ENCODE measurements around the gene ADAMTS2.

ADAMTS2 gene

DNA sequence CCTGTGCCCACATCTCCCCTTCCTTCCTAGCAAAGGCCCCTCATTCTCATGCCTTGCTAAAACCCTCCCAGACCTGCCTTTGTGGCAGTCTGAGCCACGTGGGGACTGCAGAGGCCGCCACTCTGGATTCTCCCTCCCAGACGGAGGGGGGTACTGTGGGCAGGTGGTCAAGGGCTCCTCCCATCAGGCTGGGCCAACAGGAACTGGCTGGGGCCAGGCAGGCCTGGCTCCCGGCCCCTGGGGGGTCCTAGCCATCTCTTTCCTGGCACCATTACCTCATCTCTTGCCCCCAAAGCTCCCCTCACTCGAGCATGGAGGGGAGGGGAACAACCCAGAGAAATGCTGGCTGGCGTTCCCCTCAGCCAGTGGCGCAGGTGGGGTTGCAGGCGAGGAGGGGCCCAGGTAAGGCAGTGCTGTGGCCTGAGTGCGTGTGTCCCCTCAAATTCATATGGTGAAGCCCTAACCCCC, 196.5 kb downstream of the ADAMTS2 start:
- ChIA-PET CTCF (no interaction called here), POLR2A (no interaction called here)
- TF ChIP-seq, protein P1, sequence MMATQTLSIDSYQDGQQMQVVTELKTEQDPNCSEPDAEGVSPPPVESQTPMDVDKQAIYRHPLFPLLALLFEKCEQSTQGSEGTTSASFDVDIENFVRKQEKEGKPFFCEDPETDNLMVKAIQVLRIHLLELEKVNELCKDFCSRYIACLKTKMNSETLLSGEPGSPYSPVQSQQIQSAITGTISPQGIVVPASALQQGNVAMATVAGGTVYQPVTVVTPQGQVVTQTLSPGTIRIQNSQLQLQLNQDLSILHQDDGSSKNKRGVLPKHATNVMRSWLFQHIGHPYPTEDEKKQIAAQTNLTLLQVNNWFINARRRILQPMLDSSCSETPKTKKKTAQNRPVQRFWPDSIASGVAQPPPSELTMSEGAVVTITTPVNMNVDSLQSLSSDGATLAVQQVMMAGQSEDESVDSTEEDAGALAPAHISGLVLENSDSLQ (IDR thresholded peaks at IDR 0.05), result no peak
- TF ChIP-seq ZNF384 (IDR thresholded peaks at IDR 0.05) (no peak), NFRKB (IDR thresholded peaks at IDR 0.05) (no peak), CTBP1 (IDR thresholded peaks at IDR 0.05; ENCODE audit: borderline replicate concordance) (no peak), SP1 (IDR thresholded peaks at IDR 0.05) (no peak), TARDBP (IDR thresholded peaks at IDR 0.05) (no peak), ELF4 (IDR thresholded peaks at IDR 0.05) (no peak), FOXA1 (IDR thresholded peaks at IDR 0.05) (no peak), ARNT (IDR thresholded peaks at IDR 0.05) (no peak), SUZ12 (IDR thresholded peaks at IDR 0.05) (no peak), BHLHE40 (IDR thresholded peaks at IDR 0.05; ENCODE audit: borderline replicate concordance) (no peak), FOXK2 (IDR thresholded peaks at IDR 0.05) (no peak), HDGF (IDR thresholded peaks at IDR 0.05; ENCODE audit: borderline replicate concordance) (no peak), FOXM1 (IDR thresholded peaks at IDR 0.05; ENCODE audit: borderline replicate concordance) (no peak)
- DNase-seq (ENCODE audit: extremely low spot score), result no peak

GRCh38 chr5:179147991-179148702, 197.1 kb downstream of the ADAMTS2 start:
- ChIA-PET POLR2A (no interaction called here), CTCF (no interaction called here)
- TF ChIP-seq FOXM1 (IDR thresholded peaks at IDR 0.05; ENCODE audit: borderline replicate concordance) (no peak), LEF1 (IDR thresholded peaks at IDR 0.05; ENCODE audit: borderline replicate concordance) (no peak), NFRKB (IDR thresholded peaks at IDR 0.05) (no peak)
- no peak for DNase-seq (ENCODE audit: extremely low spot score)

DNA sequence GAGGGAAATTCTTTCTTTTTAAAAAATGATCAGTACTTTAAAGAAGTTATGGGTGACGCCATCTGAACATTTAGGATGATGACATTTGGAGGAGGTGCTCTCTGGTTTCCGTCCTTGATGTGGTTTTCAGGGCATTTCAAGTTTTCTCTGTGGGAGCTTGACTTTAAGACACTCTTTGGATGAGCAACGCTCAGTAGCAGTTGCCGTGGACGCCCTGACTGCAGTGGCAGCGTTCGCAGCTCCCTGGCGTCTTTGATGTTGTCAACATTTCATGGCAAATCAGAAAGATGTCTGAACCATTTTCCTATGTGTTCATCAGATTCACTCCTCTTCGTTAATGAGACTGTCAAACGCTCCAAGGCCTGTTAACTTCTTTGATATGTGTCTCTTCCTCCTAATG, 199.0 kb downstream of the ADAMTS2 start:
- DNase-seq (ENCODE audit: extremely low spot score), result no peak
- CTCF ChIA-PET, result no interaction called here
- TF ChIP-seq FOXK2 (IDR thresholded peaks at IDR 0.05), result no peak
- TF ChIP-seq L3MBTL2 (conservative IDR thresholded peaks at IDR 0.05), result no peak
- no peak for TF ChIP-seq HDGF (IDR thresholded peaks at IDR 0.05; ENCODE audit: borderline replicate concordance)
- no peak for TF ChIP-seq SUZ12 (IDR thresholded peaks at IDR 0.05)
- TF ChIP-seq NFRKB (IDR thresholded peaks at IDR 0.05), result no peak
- no peak for TF ChIP-seq FOXM1 (IDR thresholded peaks at IDR 0.05; ENCODE audit: borderline replicate concordance)
- no peak for TF ChIP-seq ZNF384 (IDR thresholded peaks at IDR 0.05)
- TF ChIP-seq BHLHE40 (IDR thresholded peaks at IDR 0.05; ENCODE audit: borderline replicate concordance), result no peak
- no peak for TF ChIP-seq LEF1 (IDR thresholded peaks at IDR 0.05; ENCODE audit: borderline replicate concordance)
- no peak for TF ChIP-seq ARNT (IDR thresholded peaks at IDR 0.05)
- TF ChIP-seq TARDBP (IDR thresholded peaks at IDR 0.05), result no peak
- TF ChIP-seq, protein P1 (IDR thresholded peaks at IDR 0.05), result no peak
- TF ChIP-seq SP1 (IDR thresholded peaks at IDR 0.05), result no peak
- no peak for TF ChIP-seq CTBP1 (IDR thresholded peaks at IDR 0.05; ENCODE audit: borderline replicate concordance)
- POLR2A ChIA-PET, result no interaction called here

DNA sequence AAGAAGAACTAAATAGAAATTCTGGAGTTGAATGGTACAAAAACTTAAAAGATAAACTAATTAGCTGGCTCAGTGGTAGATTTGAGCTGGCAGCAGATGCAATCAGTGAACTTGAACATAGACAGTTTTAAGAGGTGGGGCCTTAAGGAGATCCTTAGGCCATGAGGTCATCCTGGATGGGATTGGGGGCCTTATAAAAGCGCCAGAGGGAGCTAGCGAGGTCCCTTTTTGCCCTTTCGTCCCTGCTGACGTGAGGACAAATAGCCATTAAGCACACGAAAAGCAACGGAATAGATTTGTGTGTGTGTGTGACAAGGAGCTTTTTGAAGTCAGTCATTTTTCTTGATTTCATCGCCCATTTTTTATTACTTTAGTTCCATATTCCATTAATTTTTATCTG, 201.8 kb downstream of the ADAMTS2 start:
- CTCF ChIA-PET, result interaction anchor here (0.7 kb wide), 1 partner anchor 192 kb away, joined by 3 read pairs; no protein-coding TSS in a partner anchor

DNA sequence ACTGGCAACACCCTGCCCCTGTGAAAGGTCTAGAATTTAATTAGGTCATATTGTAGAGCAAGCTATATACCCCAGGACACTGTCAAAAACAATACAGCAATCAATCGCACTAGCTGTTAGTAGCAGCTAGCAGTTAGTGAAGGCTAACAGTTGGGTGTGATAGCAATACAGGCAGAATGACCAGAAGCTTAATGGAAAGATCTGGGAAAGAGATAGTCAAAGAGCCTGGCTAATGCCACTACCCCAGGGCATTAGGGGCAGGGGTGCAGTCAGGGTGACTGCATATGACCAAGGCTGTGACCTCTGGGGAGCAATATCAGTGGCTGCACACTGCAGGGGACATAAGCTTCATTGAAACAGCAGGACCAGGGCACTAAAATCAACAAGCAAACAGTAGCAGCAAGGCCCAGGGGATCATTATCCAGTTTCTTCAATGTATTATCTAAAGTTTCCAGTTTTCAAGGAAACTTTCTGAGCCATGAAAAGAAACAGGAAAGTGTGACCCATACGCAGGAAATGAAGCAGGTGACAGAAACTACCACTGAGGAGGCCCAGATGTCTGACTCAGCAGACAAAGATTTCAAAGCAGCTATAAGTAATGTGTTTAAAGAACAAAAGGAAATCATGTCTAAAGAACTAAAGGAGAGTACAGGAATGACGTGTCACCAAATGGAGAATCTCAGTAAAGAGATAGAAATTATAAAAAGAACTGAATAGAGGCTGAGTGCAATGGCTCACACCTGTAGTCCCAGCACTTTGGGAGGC, 202.6 kb downstream of the ADAMTS2 start:
- TF ChIP-seq LEF1 (IDR thresholded peaks at IDR 0.05; ENCODE audit: borderline replicate concordance), result no peak
- TF ChIP-seq ELF4 (IDR thresholded peaks at IDR 0.05), result no peak
- no peak for TF ChIP-seq TARDBP (IDR thresholded peaks at IDR 0.05)
- TF ChIP-seq SP1 (IDR thresholded peaks at IDR 0.05), result no peak
- no peak for TF ChIP-seq FOXA1 (IDR thresholded peaks at IDR 0.05)
- TF ChIP-seq FOXM1 (IDR thresholded peaks at IDR 0.05; ENCODE audit: borderline replicate concordance), result no peak
- no peak for TF ChIP-seq L3MBTL2 (conservative IDR thresholded peaks at IDR 0.05)
- no peak for TF ChIP-seq CTBP1 (IDR thresholded peaks at IDR 0.05; ENCODE audit: borderline replicate concordance)
- TF ChIP-seq HDGF (IDR thresholded peaks at IDR 0.05; ENCODE audit: borderline replicate concordance), result no peak
- no peak for TF ChIP-seq BHLHE40 (IDR thresholded peaks at IDR 0.05; ENCODE audit: borderline replicate concordance)
- TF ChIP-seq, protein P1 (IDR thresholded peaks at IDR 0.05), result no peak
- TF ChIP-seq ARNT (IDR thresholded peaks at IDR 0.05), result no peak
- no peak for TF ChIP-seq ZNF384 (IDR thresholded peaks at IDR 0.05)
- TF ChIP-seq FOXK2 (IDR thresholded peaks at IDR 0.05), result no peak
- no peak for TF ChIP-seq SUZ12 (IDR thresholded peaks at IDR 0.05)
- no peak for DNase-seq (ENCODE audit: extremely low spot score)
- ChIA-PET CTCF (no interaction called here), POLR2A (no interaction called here)

More for the DNA sequence above, 201.8 kb downstream of the ADAMTS2 start:
- POLR2A ChIA-PET, result no interaction called here
- TF ChIP-seq, protein P1 (IDR thresholded peaks at IDR 0.05), result no peak
- TF ChIP-seq SUZ12 (IDR thresholded peaks at IDR 0.05) (no peak), ELF4 (IDR thresholded peaks at IDR 0.05) (no peak), FOXK2 (IDR thresholded peaks at IDR 0.05) (no peak), HDGF (IDR thresholded peaks at IDR 0.05; ENCODE audit: borderline replicate concordance) (no peak), ARNT (IDR thresholded peaks at IDR 0.05) (no peak), TARDBP (IDR thresholded peaks at IDR 0.05) (no peak), FOXA1 (IDR thresholded peaks at IDR 0.05) (no peak), SP1 (IDR thresholded peaks at IDR 0.05) (no peak), LEF1 (IDR thresholded peaks at IDR 0.05; ENCODE audit: borderline replicate concordance) (no peak), BHLHE40 (IDR thresholded peaks at IDR 0.05; ENCODE audit: borderline replicate concordance) (no peak), L3MBTL2 (conservative IDR thresholded peaks at IDR 0.05) (no peak), NFRKB (IDR thresholded peaks at IDR 0.05) (no peak), FOXM1 (IDR thresholded peaks at IDR 0.05; ENCODE audit: borderline replicate concordance) (no peak), CTBP1 (IDR thresholded peaks at IDR 0.05; ENCODE audit: borderline replicate concordance) (no peak), ZNF384 (IDR thresholded peaks at IDR 0.05) (no peak)
- no peak for DNase-seq (ENCODE audit: extremely low spot score)
